HG03460 (cell line): ENCODE data around the gene LGI4.

Experiments used
- ATAC-seq: cut with Tn5 transposase; IDR thresholded peaks from one replicate; pipeline ENCODE4 v1.9.1; 2021; ENCODE audit not compliant: unreplicated experiment

Gene LGI4

GRCh38 chr19:35134601-35135242 is at the start of gene LGI4:
Gene LGI4 (minus strand): TSS chr19:35135059. CDS start chr19:35134680, 379 bp downstream.
- no peak for ATAC-seq

GRCh38 chr19:35184267-35184666 is 49.4 kb upstream of the LGI4 start:
- ATAC-seq: no peak

- no peak for ATAC-seq
Observed at GRCh38 chr19:35181387-35181786, 46.5 kb upstream of the LGI4 start.

- no peak for ATAC-seq
Observed at GRCh38 chr19:35179830-35180229, 45.0 kb upstream of the LGI4 start.

- ATAC-seq: no peak
Observed at GRCh38 chr19:35178701-35179100, 43.8 kb upstream of the LGI4 start.

- no peak for ATAC-seq
Observed at GRCh38 chr19:35177377-35178274, 42.8 kb upstream of the LGI4 start.

GRCh38 chr19:35176181-35176570 is 41.3 kb upstream of the LGI4 start:
- no peak for ATAC-seq

GRCh38 chr19:35174226-35174625 is 39.4 kb upstream of the LGI4 start:
- ATAC-seq: no peak

- no peak for ATAC-seq
Observed at GRCh38 chr19:35171730-35172129, 36.9 kb upstream of the LGI4 start.

- ATAC-seq: no peak
Observed at GRCh38 chr19:35170359-35171061, 35.7 kb upstream of the LGI4 start.

- ATAC-seq: no peak
Observed at GRCh38 chr19:35169221-35169995, 34.5 kb upstream of the LGI4 start.

- no peak for ATAC-seq
Observed at GRCh38 chr19:35168196-35168595, 33.3 kb upstream of the LGI4 start.

- no peak for ATAC-seq
Observed at GRCh38 chr19:35167251-35168119, 32.6 kb upstream of the LGI4 start.

- no peak for ATAC-seq
Observed at GRCh38 chr19:35166100-35167063, 31.5 kb upstream of the LGI4 start.

- ATAC-seq: no peak
Observed at GRCh38 chr19:35165200-35166058, 30.6 kb upstream of the LGI4 start.

- ATAC-seq: no peak
Observed at GRCh38 chr19:35164418-35164817, 29.6 kb upstream of the LGI4 start.

GRCh38 chr19:35162471-35163326 is 27.8 kb upstream of the LGI4 start:
- ATAC-seq: no peak
